Mammary epithelial cell (primary cell): Measurements from ENCODE around the gene ATXN1.

ENCODE experiments used
- EZH2 ChIP-seq: IDR thresholded peaks from 2 replicates; pipeline ENCODE4 v1.6.1; 2012; ENCODE audit warnings: low read length, inconsistent platforms, borderline replicate concordance
- TF ChIP-seq, protein P1 (sequence below), 2 donors: IDR thresholded peaks in 1 of 2; conservative IDR thresholded peaks in 1 of 2; 2 replicates each; pipeline ENCODE4 v1.5.1; 2011 to 2012; ENCODE audit warnings: inconsistent platforms in 2 of 2, low read length in 2 of 2, mild to moderate bottlenecking in 2 of 2, control low read depth in 1 of 2, low read depth in 1 of 2; ENCODE audit not compliant: insufficient read depth in 1 of 2; ENCODE audit errors: extremely low read depth in 1 of 2

DNA sequence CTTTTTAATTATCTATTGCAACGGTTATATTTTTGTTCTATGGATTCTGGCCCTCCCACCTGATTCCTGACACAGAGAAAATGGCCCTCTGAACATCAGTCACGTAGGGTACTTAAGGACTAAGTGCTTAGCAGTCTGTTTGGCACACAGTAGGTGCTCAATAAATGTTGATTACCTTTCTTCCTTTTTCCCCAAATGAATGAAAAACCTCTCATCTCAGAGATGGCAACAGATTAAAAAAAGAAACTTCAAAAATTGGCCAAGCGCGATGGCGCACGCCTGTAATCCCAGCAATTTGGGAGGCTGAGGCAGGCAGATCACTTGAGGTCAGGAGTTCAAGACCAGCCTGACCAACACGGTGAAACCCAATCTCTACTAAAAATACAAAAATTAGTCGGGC lies 31.5 kb downstream of the ATXN1 start:
- no peak for TF ChIP-seq EZH2
- TF ChIP-seq, protein P1, sequence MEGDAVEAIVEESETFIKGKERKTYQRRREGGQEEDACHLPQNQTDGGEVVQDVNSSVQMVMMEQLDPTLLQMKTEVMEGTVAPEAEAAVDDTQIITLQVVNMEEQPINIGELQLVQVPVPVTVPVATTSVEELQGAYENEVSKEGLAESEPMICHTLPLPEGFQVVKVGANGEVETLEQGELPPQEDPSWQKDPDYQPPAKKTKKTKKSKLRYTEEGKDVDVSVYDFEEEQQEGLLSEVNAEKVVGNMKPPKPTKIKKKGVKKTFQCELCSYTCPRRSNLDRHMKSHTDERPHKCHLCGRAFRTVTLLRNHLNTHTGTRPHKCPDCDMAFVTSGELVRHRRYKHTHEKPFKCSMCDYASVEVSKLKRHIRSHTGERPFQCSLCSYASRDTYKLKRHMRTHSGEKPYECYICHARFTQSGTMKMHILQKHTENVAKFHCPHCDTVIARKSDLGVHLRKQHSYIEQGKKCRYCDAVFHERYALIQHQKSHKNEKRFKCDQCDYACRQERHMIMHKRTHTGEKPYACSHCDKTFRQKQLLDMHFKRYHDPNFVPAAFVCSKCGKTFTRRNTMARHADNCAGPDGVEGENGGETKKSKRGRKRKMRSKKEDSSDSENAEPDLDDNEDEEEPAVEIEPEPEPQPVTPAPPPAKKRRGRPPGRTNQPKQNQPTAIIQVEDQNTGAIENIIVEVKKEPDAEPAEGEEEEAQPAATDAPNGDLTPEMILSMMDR (conservative IDR thresholded peaks at IDR 0.05 in 1 of 2, IDR thresholded peaks at IDR 0.05 in 1 of 2; ENCODE audit: extremely low read depth in 1 of 2, insufficient read depth in 1 of 2, low read depth in 1 of 2, low read length in 2 of 2) = no peak
